Endothelial cell of umbilical vein (primary cell): Measurements from ENCODE around the gene OVOL2.

Experiments used
- EZH2 ChIP-seq: IDR thresholded peaks from 2 replicates; pipeline ENCODE4 v1.6.1; 2012; ENCODE audit warnings: borderline replicate concordance, low read depth, mild to moderate bottlenecking, moderate library complexity, low read length, inconsistent platforms; ENCODE audit not compliant: severe bottlenecking
- FOS ChIP-seq: IDR thresholded peaks from 2 replicates; pipeline ENCODE4 v1.6.1; 2011; ENCODE audit warnings: mild to moderate bottlenecking, low read length, moderate library complexity, borderline replicate concordance; ENCODE audit not compliant: insufficient read depth
- JUN ChIP-seq: IDR thresholded peaks from 2 replicates; pipeline ENCODE4 v1.6.1; 2011; ENCODE audit warnings: borderline replicate concordance, low read depth; ENCODE audit not compliant: insufficient read length, insufficient read depth
- MYC ChIP-seq: IDR thresholded peaks from one replicate; pipeline ENCODE4 v1.6.1; 2011; ENCODE audit warnings: mild to moderate bottlenecking, low read depth, low read length
- POLR2A ChIP-seq: IDR thresholded peaks from 2 replicates; pipeline ENCODE4 v1.6.1; 2012; ENCODE audit warnings: low read depth, mild to moderate bottlenecking, control low read depth, low read length
- POLR2AphosphoS5 ChIP-seq: IDR thresholded peaks from 2 replicates; pipeline ENCODE4 v1.6.1; 2012; ENCODE audit warnings: low read depth, mild to moderate bottlenecking, control low read depth, low read length, moderate library complexity; ENCODE audit not compliant: insufficient read depth
- TF ChIP-seq, protein P1 (sequence below), 2 donors: IDR thresholded peaks; 1 replicate in 1 of 2; 2 replicates in 1 of 2; pipeline ENCODE4 v1.5.1; 2011; ENCODE audit warnings: low read length in 2 of 2, mild to moderate bottlenecking in 2 of 2, moderate library complexity in 2 of 2, control low read depth in 1 of 2, inconsistent platforms in 1 of 2, low read depth in 1 of 2; ENCODE audit not compliant: insufficient read depth in 1 of 2; ENCODE audit errors: extremely low read depth in 1 of 2
- TF ChIP-seq, protein P2 (sequence below): IDR thresholded peaks from 2 replicates; pipeline ENCODE4 v1.6.1; 2011; ENCODE audit not compliant: insufficient read depth, insufficient read length

DNA sequence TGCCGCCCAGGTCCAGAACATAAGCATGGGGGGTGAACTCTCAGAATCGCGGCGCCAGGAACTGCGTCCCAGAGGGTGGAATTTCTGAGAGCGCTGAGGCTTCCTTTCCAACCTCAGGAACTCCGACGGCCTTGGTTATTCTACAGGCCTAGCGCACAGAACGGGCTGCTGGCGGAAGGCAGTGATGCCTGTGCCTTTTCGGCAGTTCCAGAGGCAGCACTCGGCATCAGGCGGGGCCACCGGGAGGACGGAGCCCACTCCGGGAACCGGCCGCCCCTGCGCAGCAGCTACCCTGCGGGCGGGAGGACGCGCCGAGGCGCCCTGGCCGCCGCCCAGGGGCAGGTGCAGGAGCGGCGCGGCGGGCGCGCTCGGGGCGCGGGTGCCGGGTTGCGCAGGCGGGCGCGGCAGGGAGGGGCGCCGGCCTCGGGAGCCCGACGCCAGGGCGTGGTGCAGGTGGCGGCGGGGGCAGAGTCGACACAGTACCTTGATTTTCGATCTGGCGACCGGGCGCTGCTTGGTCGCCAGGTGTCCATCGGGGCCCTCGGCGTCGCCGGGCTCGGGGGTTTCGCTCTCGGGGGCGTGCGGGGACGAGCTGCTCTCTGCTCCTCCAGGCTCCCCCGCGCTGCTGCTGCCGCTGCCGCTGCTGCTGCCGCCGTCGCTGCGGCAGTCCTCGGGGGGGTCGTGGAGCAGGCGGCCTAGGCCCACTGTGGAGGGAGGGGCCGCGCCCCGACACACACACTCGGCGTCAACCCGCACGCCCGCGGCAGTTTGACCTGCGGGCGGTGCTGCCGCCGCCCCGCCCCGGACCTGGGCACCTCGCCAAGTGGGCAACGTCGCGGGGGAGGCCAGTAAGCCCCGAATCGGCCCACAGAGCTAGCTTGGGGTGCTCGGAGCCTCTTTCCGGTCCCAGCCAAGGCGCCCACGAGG, 1.3 kb downstream of the OVOL2 start:
- TF ChIP-seq, protein P1, sequence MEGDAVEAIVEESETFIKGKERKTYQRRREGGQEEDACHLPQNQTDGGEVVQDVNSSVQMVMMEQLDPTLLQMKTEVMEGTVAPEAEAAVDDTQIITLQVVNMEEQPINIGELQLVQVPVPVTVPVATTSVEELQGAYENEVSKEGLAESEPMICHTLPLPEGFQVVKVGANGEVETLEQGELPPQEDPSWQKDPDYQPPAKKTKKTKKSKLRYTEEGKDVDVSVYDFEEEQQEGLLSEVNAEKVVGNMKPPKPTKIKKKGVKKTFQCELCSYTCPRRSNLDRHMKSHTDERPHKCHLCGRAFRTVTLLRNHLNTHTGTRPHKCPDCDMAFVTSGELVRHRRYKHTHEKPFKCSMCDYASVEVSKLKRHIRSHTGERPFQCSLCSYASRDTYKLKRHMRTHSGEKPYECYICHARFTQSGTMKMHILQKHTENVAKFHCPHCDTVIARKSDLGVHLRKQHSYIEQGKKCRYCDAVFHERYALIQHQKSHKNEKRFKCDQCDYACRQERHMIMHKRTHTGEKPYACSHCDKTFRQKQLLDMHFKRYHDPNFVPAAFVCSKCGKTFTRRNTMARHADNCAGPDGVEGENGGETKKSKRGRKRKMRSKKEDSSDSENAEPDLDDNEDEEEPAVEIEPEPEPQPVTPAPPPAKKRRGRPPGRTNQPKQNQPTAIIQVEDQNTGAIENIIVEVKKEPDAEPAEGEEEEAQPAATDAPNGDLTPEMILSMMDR (IDR thresholded peaks at IDR 0.05; ENCODE audit: extremely low read depth in 1 of 2, insufficient read depth in 1 of 2, low read depth in 1 of 2, low read length in 2 of 2): no peak
- TF ChIP-seq POLR2AphosphoS5 (no peak), POLR2A (no peak), MYC (no peak), EZH2 (peak; percentile 80), FOS (no peak), JUN (no peak)
- TF ChIP-seq, protein P2, sequence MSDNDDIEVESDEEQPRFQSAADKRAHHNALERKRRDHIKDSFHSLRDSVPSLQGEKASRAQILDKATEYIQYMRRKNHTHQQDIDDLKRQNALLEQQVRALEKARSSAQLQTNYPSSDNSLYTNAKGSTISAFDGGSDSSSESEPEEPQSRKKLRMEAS: no peak
